Heart left ventricle (tissue), 16 donors: ENCODE data around the gene ANKRD44. TPM values are rescaled to one million over a fixed set of nuclear protein-coding genes. Genes with fewer than 3 reads are reported as not detected.

Source experiments
- ATAC-seq, 4 donors: fragments of 200-7000 bp; cut with Tn5 transposase; one replicate each; pipeline ENCODE4 v1.9.1; 2020 to 2022; ENCODE audit warnings: moderate library complexity in 4 of 4, mild to moderate bottlenecking in 3 of 4, moderate number of reproducible peaks in 1 of 4
- DNase-seq, 5 donors: peaks; one replicate each; pipeline ENCODE4 v3.0.0-alpha.2; 2020
- H3K27ac ChIP-seq, 12 donors: fragments of 200-600 bp; sonication (generic) in 4 of 12; one replicate each; pipeline versions ENCODE4 v1.5.0 to v1.8.0; 2016 to 2022; ENCODE audit warnings: mild to moderate bottlenecking in 2 of 12
- H3K27me3 ChIP-seq, 9 donors: fragments of 200-600 bp; sonication (generic) in 2 of 9; one replicate each; pipeline versions ENCODE4 v1.5.1 to v1.8.0; 2016 to 2022; ENCODE audit warnings: mild to moderate bottlenecking in 3 of 9
- H3K36me3 ChIP-seq, 9 donors: fragments of 200-600 bp; sonication (generic) in 2 of 9; one replicate each; pipeline versions ENCODE4 v1.5.0 to v1.8.0; 2018 to 2022; ENCODE audit warnings: mild to moderate bottlenecking in 2 of 9
- H3K4me1 ChIP-seq, 12 donors: fragments of 200-600 bp; sonication (generic) in 4 of 12; one replicate each; pipeline versions ENCODE4 v1.5.0 to v1.8.0; 2016 to 2022; ENCODE audit warnings: mild to moderate bottlenecking in 3 of 12
- H3K4me3 ChIP-seq, 12 donors: fragments of 200-600 bp; sonication (generic) in 4 of 12; one replicate each; pipeline versions ENCODE4 v1.5.0 to v1.8.0; 2017 to 2022; ENCODE audit warnings: mild to moderate bottlenecking in 9 of 12, moderate library complexity in 4 of 12
- H3K9me3 ChIP-seq, 12 donors: fragments of 200-600 bp; sonication (generic) in 4 of 12; one replicate each; pipeline versions ENCODE4 v1.5.0 to v1.8.0; 2016 to 2022; ENCODE audit warnings: mild to moderate bottlenecking in 1 of 12
- POLR2A ChIP-seq, 2 donors: fragments of 450-650 bp; IDR thresholded peaks; one replicate each; pipeline ENCODE4 v1.6.1; 2017; ENCODE audit warnings: antibody characterized with exemption in 2 of 2, mild to moderate bottlenecking in 2 of 2, moderate library complexity in 2 of 2
- WGBS, 4 donors: extraction: QIAGEN DNeasy Blood & Tissue Kit in 2 of 4; methylation state at CpG; one replicate each; pipeline versions ENCODE4 v1.1.5 to v1.1.7; 2013 to 2018; 5-methylcytosine and 5-hydroxymethylcytosine counted together
- intact Hi-C, 10 donors: fragments of 100-400 bp; cut with DNase I; formaldehyde crosslinking; loops; one replicate each; pipeline versions ENCODE4 v1.11.1 to v1.14.2; 2022
- polyA plus RNA-seq, 2 donors: library from polyadenylated mRNA; stranded (reverse); fragments of 200-250 nt; gene quantifications; one replicate each; pipeline ENCODE4 v1.2.3, GENCODE V29; 2013
- total RNA-seq, 9 donors: library from RNA; depleted of rRNA in 2 of 9; stranded (reverse); fragments of >200 nt in 2 of 9; fragmentation: NEBNext Ultra II Directional in 3 of 9; extraction: Animal tissue kit (Norgen Biotek cat#: 25700) in 3 of 9; gene quantifications; one replicate each; pipeline versions ENCODE4 v1.1.0 to v1.2.4, GENCODE V29; 2016 to 2023
- TF ChIP-seq, protein P1 (sequence below), 12 donors: fragments of 200-600 bp; sonication (generic) in 4 of 12; IDR thresholded peaks; one replicate each; pipeline versions ENCODE4 v1.5.0 to v1.8.0; 2018 to 2022; ENCODE audit warnings: antibody characterized with exemption in 12 of 12, mild to moderate bottlenecking in 5 of 12
- donor health status: ischemic (EF 13 %, LVEDD 7.1; RV severe dilation, severe dysfunction).
- donor health status: healthy with polysubstance abuse.
- donor health status: DM: no; HTN: yes; CAD: no.
- donor health status: DM: no; HTN: no; CAD: no.
- donor health status: ischemic (EF 25% LVEDD 6.9; RV normal size, moderate dysfunction).
- donor health status: ischemic (EF 25% LVEDD 5.7; RV mildly dilated, moderate dysfunction).
- donor health status: healthy.
- donor health status: DM: yes; HTN: yes; CAD: no.
- donor health status: ischemic (EF 35%, LVEDD 5.7; RV mildly dilated, moderate dysfunction).
- donor health status: nonischemic (EF 11% LVEDD 7.7; RV severe dilation, severe dysfunction).
- donor health status: DM: yes; HTN: yes; CAD: no.
- donor health status: PGD.
- donor health status: ischemic (EF 29% LVEDD 5.4; RV normal size, mild dysfunction).
- donor health status: nonischemic (EF 23%, LVEDD 6.1; RV moderate dilation, normal function).

Gene ANKRD44
- total and polyA plus RNA-seq, 11 donors, result 2.4 to 30.6 (median 8.4) TPM

- 51 to 72% (median 53%) methylated on average over 3 of the region's 3 CpGs for WGBS, 4 donors
- Histone ChIP-seq H3K9me3 (no peaks in the 10 kb centered on the region), H3K36me3 (no peaks in the 10 kb centered on the region), H3K27ac (no peak overlapping the region), H3K27me3 (no peaks in the 10 kb centered on the region), H3K4me1 (no peaks in the 10 kb centered on the region), H3K4me3 (no peak overlapping the region)
- intact Hi-C loops, result no loop called here
- TF ChIP-seq, protein P1, sequence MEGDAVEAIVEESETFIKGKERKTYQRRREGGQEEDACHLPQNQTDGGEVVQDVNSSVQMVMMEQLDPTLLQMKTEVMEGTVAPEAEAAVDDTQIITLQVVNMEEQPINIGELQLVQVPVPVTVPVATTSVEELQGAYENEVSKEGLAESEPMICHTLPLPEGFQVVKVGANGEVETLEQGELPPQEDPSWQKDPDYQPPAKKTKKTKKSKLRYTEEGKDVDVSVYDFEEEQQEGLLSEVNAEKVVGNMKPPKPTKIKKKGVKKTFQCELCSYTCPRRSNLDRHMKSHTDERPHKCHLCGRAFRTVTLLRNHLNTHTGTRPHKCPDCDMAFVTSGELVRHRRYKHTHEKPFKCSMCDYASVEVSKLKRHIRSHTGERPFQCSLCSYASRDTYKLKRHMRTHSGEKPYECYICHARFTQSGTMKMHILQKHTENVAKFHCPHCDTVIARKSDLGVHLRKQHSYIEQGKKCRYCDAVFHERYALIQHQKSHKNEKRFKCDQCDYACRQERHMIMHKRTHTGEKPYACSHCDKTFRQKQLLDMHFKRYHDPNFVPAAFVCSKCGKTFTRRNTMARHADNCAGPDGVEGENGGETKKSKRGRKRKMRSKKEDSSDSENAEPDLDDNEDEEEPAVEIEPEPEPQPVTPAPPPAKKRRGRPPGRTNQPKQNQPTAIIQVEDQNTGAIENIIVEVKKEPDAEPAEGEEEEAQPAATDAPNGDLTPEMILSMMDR (IDR thresholded peaks at IDR 0.05), result no peak
- TF ChIP-seq POLR2A (IDR thresholded peaks at IDR 0.05), result no peak
- no peak for DNase-seq
- no peak for ATAC-seq
Observed at GRCh38 chr2:196955036-196955435, 355.5 kb downstream of the ANKRD44 start.

DNA sequence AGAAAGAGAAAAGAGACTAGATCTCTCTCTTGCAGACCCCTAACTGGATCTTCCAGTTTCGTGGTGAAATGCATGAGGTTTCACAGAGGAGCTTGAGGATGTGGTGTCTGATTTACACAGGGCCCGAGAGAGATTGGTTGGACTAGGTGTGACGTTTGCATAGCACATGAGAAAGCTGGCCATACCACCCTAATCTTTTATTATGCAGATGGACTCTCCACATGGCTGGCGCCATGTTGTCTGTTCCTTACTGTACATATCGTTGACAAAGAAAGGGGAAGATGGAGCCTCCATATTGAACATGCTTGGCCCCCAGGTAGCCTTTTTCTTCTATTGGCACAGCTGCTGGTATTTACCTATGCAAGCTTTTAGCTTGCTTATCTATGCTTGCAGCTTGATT is 356.6 kb downstream of the ANKRD44 start:
- Histone ChIP-seq H3K27ac (no peak overlapping the region), H3K4me3 (no peak overlapping the region), H3K27me3 (no peaks in the 10 kb centered on the region), H3K36me3 (no peaks in the 10 kb centered on the region), H3K9me3 (no peaks in the 10 kb centered on the region), H3K4me1 (no peaks in the 10 kb centered on the region)
- no peak for DNase-seq
- WGBS, 4 donors, result 90 to 95% (median 93%) methylated on average over 5 of the region's 5 CpGs
- intact Hi-C loops, result no loop called here
- no peak for ATAC-seq
- TF ChIP-seq, protein P1 (IDR thresholded peaks at IDR 0.05), result no peak
- no peak for TF ChIP-seq POLR2A (IDR thresholded peaks at IDR 0.05)

DNA sequence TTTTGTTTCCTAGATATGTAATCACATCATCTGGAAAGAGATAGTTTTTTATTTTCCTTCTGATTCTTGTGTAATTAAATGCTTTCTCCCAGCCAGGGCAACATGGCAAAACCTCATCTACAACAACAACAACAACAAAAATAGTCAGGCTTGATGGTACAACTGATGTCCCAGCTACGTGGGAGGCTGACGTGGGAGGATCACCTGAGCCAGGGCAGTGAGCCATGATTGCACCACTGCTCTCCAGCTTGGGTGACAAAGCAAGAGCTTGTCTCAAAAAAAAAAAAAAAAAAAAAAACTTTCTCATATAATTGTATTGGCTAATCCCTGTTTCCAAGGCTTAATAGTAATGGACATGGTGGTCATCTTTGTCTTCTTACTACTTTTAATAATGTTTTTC is 357.6 kb downstream of the ANKRD44 start:
- Histone ChIP-seq H3K27me3 (no peaks in the 10 kb centered on the region), H3K4me1 (no peaks in the 10 kb centered on the region), H3K9me3 (no peaks in the 10 kb centered on the region), H3K36me3 (no peaks in the 10 kb centered on the region), H3K27ac (no peak overlapping the region), H3K4me3 (no peak overlapping the region)
- intact Hi-C loops, result no loop called here
- ATAC-seq (no peak), DNase-seq (no peak)
- no peak for TF ChIP-seq POLR2A (IDR thresholded peaks at IDR 0.05)
- TF ChIP-seq, protein P1 (IDR thresholded peaks at IDR 0.05), result no peak
- 88 to 94% (median 90%) methylated on average over 2 of the region's 2 CpGs for WGBS, 4 donors

GRCh38 chr2:196951973-196952372 is 358.6 kb downstream of the ANKRD44 start:
- TF ChIP-seq, protein P1 (IDR thresholded peaks at IDR 0.05), result no peak
- no peak for TF ChIP-seq POLR2A (IDR thresholded peaks at IDR 0.05)
- no peak overlapping the region for H3K27ac ChIP-seq
- DNase-seq, result no peak
- WGBS, 4 donors, result 64 to 76% (median 72%) methylated on average over 2 of the region's 2 CpGs
- intact Hi-C loops, result no loop called here
- no peaks in the 10 kb centered on the region for H3K27me3 ChIP-seq
- H3K4me1 ChIP-seq, result no peaks in the 10 kb centered on the region
- H3K4me3 ChIP-seq, result no peak overlapping the region
- no peaks in the 10 kb centered on the region for H3K9me3 ChIP-seq
- H3K36me3 ChIP-seq, result no peaks in the 10 kb centered on the region
- ATAC-seq, result no peak
